GM19463 (cell line): ENCODE measurements around the gene DDX1.
"Not testable (repeated sequence)": the region's sequence is repeated elsewhere in the genome, so short reads cannot be mapped to it uniquely, and the experiment has no call there.

Experiments used
- ATAC-seq: cut with Tn5 transposase; IDR thresholded peaks from one replicate; pipeline ENCODE4 v1.9.1; 2021; ENCODE audit warnings: mild to moderate bottlenecking, moderate library complexity; ENCODE audit not compliant: unreplicated experiment

The DDX1 gene

GRCh38 chr2:15614545-15615300 lies 23.1 kb downstream of the DDX1 start:
- no peak for ATAC-seq

- no peak for ATAC-seq
These were observed 23.7 kb downstream of the DDX1 start for GRCh38 chr2:15615301-15615920.

GRCh38 chr2:15616429-15616828 lies 24.8 kb downstream of the DDX1 start:
- ATAC-seq, result no peak

DNA sequence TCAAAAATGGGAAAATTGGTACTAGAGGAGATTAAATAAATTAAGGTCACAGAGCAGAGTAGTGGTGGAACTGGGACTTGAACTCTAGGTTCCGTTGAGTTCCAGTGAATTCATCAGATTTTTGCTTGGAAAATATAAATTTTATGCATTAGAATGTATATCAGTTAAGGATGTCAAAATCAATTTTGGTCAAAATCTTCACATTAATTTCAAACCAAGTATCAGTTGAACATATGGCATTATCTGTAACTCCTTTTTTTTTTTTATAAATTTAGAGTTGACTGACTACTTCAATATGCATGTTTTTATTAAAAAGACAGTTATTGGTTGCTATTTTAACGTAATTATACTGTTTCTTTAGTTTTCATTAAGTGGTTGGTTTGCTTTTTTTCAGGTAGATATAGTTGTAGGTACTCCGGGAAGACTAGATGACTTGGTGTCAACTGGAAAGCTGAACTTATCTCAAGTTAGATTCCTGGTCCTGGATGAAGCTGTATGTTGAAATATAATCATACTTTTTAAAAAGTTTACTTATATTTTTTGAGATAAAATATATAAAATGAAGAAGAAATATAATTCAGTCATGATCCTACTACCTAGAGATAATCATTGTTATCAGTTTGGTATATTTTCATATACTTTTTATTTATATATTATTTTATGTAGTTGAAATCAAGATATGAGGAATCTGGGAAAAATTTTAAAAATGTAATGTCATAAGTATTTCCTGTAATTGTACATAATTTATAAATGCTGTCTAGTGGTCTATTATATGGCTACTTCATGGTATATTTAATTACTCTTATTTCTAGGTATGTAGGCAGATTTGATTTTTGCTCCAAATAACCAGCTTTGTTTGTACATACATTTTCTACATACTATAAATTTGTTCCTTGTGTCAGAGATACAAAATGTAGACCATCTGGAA lies 25.4 kb downstream of the DDX1 start:
- no peak for ATAC-seq

- no peak for ATAC-seq
These were observed 26.2 kb downstream of the DDX1 start for GRCh38 chr2:15617778-15618448.

DNA sequence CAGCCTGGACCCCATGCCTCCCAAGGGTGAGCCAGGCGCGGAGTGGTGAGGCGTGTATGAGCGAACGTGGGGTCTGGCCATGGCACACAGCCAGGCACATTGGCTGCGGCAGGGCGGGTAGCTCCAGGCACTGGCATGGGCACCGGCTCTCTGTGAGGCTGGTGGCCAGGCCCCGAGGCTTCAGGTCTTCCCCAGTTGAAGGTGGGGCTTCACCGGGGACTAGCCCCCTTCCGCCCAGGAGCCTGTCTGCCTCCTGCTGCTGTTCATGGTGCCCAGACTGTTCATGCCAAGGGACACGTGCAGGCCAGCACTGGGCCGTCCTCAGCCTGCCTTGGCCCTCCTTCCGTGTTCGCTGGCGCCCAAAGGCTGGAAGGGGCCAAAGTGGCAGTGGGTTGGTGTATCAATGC lies 26.8 kb downstream of the DDX1 start:
- no peak for ATAC-seq

GRCh38 chr2:15619076-15619475 lies 27.4 kb downstream of the DDX1 start:
- no peak for ATAC-seq

DNA sequence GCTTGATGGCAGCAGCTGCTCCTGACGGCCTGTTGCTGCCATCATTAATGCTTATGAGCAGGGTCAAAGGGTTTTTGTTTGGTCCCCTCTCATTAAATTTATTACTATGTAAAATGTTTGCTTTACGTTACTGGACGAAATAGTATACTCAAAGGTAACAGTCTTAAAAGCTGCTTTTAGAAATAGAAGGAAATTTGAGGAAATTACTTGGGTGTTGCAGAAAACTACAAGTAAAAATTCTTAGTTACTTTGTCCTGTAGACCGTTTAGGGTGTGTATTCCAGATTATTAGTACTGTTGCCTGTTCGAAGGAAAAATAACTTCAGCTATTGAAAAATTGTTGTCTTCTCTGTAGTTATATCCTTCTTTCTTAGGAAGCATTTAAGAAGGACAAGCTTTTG lies 27.8 kb downstream of the DDX1 start:
- ATAC-seq, result no peak

- no peak for ATAC-seq
These were observed 28.3 kb downstream of the DDX1 start for GRCh38 chr2:15619938-15620337.

GRCh38 chr2:15620340-15620739 lies 28.7 kb downstream of the DDX1 start:
- no peak for ATAC-seq

DNA sequence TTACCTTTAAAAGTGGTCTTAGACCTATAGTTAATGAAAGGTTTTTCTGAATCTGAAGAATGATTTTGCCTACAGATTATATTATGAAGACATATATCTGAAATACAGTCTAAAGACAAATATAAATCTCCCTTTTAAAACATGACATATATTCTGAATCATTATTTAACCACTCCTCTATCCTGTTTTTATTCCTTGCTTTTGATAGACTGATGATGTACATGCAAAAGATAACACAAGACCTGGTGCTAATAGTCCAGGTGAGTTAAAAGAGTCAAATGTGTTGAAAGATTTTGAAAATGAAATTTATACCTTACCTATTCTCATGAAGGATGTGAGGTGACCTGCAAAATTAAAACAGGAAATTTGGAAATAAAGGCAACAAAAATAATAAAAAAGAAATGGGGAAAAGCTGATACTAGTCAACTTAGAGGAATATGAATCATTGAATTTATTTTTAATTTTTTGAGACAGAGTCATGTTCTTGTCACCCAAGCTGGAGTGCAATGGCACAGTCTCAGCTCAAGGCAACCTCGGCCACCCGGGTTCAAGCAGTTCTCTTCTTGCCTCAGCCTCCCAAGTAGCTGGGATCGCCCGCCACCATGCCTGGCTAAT lies 29.3 kb downstream of the DDX1 start:
- no peak for ATAC-seq

GRCh38 chr2:15621472-15621870 lies 29.8 kb downstream of the DDX1 start:
- ATAC-seq, result not testable (repeated sequence)

- no peak for ATAC-seq
These were observed 30.5 kb downstream of the DDX1 start for GRCh38 chr2:15622214-15622613.

- no peak for ATAC-seq
These were observed 31.2 kb downstream of the DDX1 start for GRCh38 chr2:15622614-15623480.

GRCh38 chr2:15623481-15623796 lies 31.8 kb downstream of the DDX1 start:
- ATAC-seq, result no peak

- ATAC-seq, result no peak
These were observed 32.4 kb downstream of the DDX1 start for GRCh38 chr2:15623898-15624541.

DNA sequence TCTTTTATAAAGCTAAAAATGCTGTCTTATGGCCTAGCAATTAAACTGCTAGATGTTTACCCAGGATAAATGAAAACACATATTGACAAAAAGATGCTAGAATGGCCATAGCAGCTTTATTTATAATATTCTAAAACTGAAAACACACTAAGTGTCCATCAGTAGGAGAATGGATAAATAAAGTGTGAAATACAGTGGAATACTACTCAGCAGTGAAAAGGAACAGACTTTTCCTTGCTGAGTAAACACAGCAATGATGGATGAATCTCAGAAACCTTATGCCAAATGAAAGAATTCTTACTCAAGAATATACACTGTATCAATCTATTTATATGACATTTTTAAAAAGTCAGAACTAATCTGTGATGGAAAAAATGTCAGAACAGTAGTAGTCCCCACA lies 33.2 kb downstream of the DDX1 start:
- ATAC-seq, result no peak

DNA sequence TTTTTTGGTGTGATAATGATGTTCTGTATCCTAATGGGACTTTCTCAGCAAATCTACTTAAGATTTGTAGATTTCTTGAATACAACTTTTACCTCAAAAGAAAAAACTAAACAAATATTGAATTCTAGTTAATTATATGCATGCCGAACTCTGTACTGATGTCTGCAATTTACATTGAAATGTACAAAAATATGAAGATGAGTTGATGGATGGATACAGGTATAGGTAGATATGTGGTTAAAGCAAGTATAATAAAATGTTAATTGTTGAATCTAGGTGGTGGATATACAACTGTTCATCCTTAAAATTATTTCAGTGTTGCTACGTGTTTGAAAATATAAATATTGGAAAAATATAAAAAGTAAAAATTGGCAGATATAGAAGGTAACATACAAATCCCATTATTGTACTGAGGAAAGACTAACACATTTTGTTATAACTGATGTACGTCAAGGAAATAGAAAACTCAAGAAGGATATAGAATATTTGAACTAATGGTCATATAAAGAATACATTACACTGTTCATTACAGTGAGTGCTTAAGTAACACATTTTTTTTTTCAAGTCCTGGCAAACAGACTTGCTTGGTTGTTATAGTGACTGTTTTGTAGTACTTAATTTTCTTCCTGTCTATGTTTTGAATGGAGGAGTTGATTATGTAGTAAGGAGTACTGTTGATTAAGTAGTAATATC lies 33.8 kb downstream of the DDX1 start:
- no peak for ATAC-seq

- ATAC-seq, result no peak
These were observed 34.5 kb downstream of the DDX1 start for GRCh38 chr2:15626126-15626525.
